ENCODE measurements around the gene TBC1D2B. TPM values are rescaled to one million over a fixed set of nuclear protein-coding genes. Genes with fewer than 3 reads are reported as not detected.

The TBC1D2B gene
- total and polyA plus RNA-seq, 8 donors = 13.4 to 35.8 (median 22.6) TPM

DNA sequence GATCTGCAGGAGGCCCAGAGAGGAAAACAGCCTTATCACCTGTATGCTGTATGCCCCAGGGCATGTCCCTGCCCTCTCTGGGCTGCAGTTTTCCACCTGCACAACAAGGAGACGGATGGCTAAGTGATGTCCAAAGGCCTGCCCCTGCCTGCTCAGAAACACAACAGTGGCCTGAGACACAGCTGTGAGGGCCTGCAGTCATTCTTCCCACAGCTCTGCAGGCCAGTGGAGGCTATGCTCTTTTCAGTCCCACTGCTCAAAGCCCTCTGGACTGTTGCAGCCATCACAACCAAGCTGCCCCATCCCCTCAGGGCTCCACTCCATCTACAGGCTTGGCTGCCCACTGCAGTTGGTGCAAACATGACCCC lies 5.2 kb upstream of the TBC1D2B start:
- no peaks in the 10 kb centered on the region for H3K9me3 ChIP-seq
- no peak for FAIRE-seq
- TF ChIP-seq, protein P1, sequence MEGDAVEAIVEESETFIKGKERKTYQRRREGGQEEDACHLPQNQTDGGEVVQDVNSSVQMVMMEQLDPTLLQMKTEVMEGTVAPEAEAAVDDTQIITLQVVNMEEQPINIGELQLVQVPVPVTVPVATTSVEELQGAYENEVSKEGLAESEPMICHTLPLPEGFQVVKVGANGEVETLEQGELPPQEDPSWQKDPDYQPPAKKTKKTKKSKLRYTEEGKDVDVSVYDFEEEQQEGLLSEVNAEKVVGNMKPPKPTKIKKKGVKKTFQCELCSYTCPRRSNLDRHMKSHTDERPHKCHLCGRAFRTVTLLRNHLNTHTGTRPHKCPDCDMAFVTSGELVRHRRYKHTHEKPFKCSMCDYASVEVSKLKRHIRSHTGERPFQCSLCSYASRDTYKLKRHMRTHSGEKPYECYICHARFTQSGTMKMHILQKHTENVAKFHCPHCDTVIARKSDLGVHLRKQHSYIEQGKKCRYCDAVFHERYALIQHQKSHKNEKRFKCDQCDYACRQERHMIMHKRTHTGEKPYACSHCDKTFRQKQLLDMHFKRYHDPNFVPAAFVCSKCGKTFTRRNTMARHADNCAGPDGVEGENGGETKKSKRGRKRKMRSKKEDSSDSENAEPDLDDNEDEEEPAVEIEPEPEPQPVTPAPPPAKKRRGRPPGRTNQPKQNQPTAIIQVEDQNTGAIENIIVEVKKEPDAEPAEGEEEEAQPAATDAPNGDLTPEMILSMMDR (IDR thresholded peaks at IDR 0.05) = no peak
- H3K4me3 ChIP-seq = no peak overlapping the region
- no peaks in the 10 kb centered on the region for H3K36me3 ChIP-seq
- ATAC-seq = no peak
- intact Hi-C loops (cut with DNase I) = no loop called here
- no peak for DNase-seq
- peaks cover 0 to 3% (median 0%) of the 10 kb centered on the region in 3 donors for H3K4me1 ChIP-seq
- WGBS, 2 donors = 80 to 82% methylated on average over 1 of the region's 1 CpG
- no peak overlapping the region for H3K27ac ChIP-seq
- no peaks in the 10 kb centered on the region for H3K27me3 ChIP-seq

DNA sequence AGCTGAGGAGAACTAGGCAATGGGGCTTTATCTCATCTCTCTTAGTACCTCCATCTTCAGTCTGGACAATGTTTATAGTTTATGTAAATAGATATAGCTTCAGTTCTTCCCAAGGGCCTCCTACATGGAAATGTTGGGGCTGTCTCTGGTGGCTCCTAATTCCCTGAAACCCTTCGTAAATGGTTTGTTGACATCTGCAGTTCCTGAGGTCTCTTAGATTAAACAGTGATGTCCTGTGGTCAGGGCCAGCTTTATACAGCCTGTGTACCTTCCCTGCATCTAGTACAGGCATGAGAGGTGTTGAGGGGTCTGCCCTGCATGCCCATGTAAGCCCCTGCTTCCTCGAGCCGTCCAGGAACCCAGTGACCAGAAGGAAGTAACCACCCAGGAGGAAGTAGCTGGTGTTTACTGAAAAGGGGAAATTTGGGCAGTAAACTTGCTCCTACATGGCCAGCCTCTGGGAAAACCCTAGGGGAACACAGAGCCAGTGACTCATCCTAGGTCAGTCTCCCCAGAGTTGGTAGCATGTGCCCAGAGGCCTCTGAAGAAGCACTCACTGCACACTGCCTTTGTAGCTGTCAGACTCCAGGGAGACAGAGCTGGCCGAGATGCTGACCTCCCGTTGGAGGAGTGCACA lies 4.7 kb upstream of the TBC1D2B start:
- H3K36me3 ChIP-seq = no peaks in the 10 kb centered on the region
- no peaks in the 10 kb centered on the region for H3K27me3 ChIP-seq
- intact Hi-C loops (cut with DNase I) = no loop called here
- no peaks in the 10 kb centered on the region for H3K9me3 ChIP-seq
- TF ChIP-seq, protein P1 (IDR thresholded peaks at IDR 0.05) = no peak
- ATAC-seq (peak in 2 of 4 donors; percentile 50 to 59), FAIRE-seq (no peak), DNase-seq (no peak)
- 68 to 83% methylated on average over 5 of the region's 5 CpGs for whole genome bisulfite sequencing, 2 donors
- peaks cover 0 to 3% (median 0%) of the 10 kb centered on the region in 3 donors for H3K4me1 ChIP-seq
- no peak overlapping the region for H3K4me3 ChIP-seq
- H3K27ac ChIP-seq = no peak overlapping the region

DNA sequence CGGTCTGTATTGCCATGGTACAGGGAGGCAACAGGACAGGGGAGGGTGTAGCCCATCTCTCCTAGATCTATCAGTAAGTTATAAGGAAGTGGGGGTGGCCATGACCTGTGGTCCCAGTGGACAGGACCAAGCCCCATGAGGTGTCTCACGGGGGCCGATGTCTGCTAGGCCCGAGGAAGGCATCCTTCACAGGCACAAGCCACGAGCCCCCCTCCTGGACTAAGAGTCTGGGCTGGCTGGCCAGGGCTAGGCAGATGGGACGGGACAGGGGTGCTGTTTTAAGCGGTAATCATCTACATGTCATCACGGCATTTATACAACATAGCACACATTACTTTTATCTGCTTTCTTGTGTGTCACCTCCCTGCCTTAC lies 2.6 kb upstream of the TBC1D2B start:
- intact Hi-C loops (cut with DNase I) = no loop called here
- Histone ChIP-seq H3K9me3 (no peaks in the 10 kb centered on the region), H3K4me1 (peaks cover 0 to 19% (median 12%) of the 10 kb centered on the region in 3 donors), H3K27ac (no peak overlapping the region), H3K27me3 (no peaks in the 10 kb centered on the region), H3K36me3 (no peaks in the 10 kb centered on the region), H3K4me3 (no peak overlapping the region)
- no peak for ATAC-seq
- 83 to 84% methylated on average over 8 of the region's 8 CpGs for WGBS, 2 donors
- DNase-seq = no peak
- no peak for FAIRE-seq
- TF ChIP-seq, protein P1 (IDR thresholded peaks at IDR 0.05) = no peak

DNA sequence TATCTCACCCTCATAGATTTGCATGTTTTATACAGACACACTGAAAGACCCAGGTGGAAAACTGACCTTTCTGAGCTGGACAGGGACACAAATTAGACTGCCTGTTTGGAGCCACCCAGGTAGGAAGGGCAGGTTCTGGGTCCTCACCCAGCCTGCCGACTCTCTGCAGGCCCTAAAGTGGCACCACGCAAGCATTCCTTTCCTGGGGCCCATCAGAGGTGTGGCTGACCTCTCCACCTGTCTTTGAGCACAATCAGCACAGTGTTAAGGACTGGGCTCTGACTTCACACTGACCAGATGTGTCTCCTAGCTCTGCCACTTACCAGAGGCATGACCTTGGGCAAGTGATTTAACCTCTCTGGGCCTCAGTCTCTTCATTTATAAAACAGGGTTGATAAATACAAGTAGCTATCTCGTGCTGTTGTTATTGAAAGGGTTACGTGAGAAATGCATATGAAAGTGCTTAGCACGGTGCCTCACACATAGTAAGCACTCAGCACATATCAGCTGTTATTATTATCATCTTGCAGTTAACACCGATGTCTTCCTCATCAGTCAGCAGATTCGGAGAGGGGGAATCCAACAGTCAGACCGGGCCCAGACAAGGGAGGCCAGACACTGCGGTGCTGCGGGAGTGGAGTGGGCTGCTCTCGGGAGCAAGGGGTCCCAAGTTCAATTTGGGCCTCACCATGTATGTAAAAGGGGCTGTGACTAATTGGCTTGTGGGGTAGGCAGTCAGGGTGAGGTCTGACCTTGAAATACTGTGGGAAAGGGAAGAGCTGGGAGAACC lies 2.0 kb upstream of the TBC1D2B start:
- DNase-seq (no peak), FAIRE-seq (no peak), ATAC-seq (no peak)
- 88 to 92% methylated on average over 11 of the region's 11 CpGs for WGBS, 2 donors
- H3K36me3 ChIP-seq = no peaks in the 10 kb centered on the region
- H3K27me3 ChIP-seq = no peaks in the 10 kb centered on the region
- no peak overlapping the region for H3K4me3 ChIP-seq
- H3K9me3 ChIP-seq = no peaks in the 10 kb centered on the region
- TF ChIP-seq, protein P1 (IDR thresholded peaks at IDR 0.05) = no peak
- H3K4me1 ChIP-seq = peaks cover 0 to 19% (median 13%) of the 10 kb centered on the region in 3 donors
- no peak overlapping the region for H3K27ac ChIP-seq
- intact Hi-C loops (cut with DNase I) = loop anchor here in 1 of 3 donors (10.0 kb wide), 1 partner anchor 55 kb away; no protein-coding TSS in a partner anchor

DNA sequence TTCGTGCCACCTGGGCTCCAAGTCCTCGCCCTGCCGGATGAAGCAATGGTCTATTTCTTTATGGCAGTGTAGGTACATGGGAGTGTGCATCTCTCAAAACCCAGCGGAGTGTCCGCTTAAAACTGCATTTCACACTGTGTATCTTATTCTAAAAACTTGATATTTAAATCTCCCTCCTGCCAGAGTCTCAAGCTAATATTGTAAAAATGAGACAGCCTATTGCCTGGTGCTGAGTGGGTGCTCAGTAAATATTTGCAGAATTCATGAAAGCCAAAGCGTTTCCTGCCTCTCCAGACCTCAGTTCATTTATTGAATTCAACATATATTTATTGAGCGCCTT lies 330 bp upstream of the TBC1D2B start:
- WGBS, 2 donors = 6 to 13% methylated on average over 7 of the region's 7 CpGs
- no peak for FAIRE-seq
- Histone ChIP-seq H3K27ac (peak overlapping the region in 2 of 4 donors; percentile 5 to 47), H3K9me3 (no peaks in the 10 kb centered on the region), H3K4me3 (peak overlapping the region in 3 of 4 donors; percentile 72 to 89 (median 80)), H3K36me3 (no peaks in the 10 kb centered on the region), H3K4me1 (peaks cover 0 to 19% (median 13%) of the 10 kb centered on the region in 3 donors), H3K27me3 (no peaks in the 10 kb centered on the region)
- TF ChIP-seq, protein P1 (IDR thresholded peaks at IDR 0.05) = no peak
- DNase-seq = no peak
- intact Hi-C loops (cut with DNase I) = loop anchor here in 1 of 3 donors (10.0 kb wide), 1 partner anchor 53 kb away; no protein-coding TSS in a partner anchor
- ATAC-seq = peak in 3 of 4 donors; percentile 5 to 13 (median 6)
